Smooth muscle cell (in vitro differentiated cells): ENCODE results near the gene GPR161. TPM values are rescaled to one million over a fixed set of nuclear protein-coding genes. Genes with fewer than 3 reads are reported as not detected.
"Not testable (repeated sequence)": the region's sequence is repeated elsewhere in the genome, so short reads cannot be mapped to it uniquely, and the experiment has no call there.

ENCODE experiments used
- DNase-seq: peaks from one replicate; lab custom pipeline; 2025; ENCODE audit not compliant: unreplicated experiment; lab: John Stamatoyannopoulos, UW
- H2AFZ ChIP-seq: fragments of 200-600 bp; sonication (generic); 2 replicates; pipeline ENCODE4 v1.6.0; 2016; ENCODE audit warnings: antibody characterized with exemption, low read depth, mild to moderate bottlenecking
- H3F3A ChIP-seq: fragments of 200-600 bp; sonication (generic); 2 replicates; pipeline ENCODE4 v1.6.0; 2017; ENCODE audit warnings: antibody characterized with exemption, low read depth
- H3K27ac ChIP-seq: fragments of 200-600 bp; sonication (generic); 2 replicates; pipeline ENCODE4 v1.5.1; 2016; ENCODE audit warnings: low read depth, mild to moderate bottlenecking
- H3K27me3 ChIP-seq: fragments of 200-600 bp; sonication (generic); 2 replicates; pipeline ENCODE4 v1.6.1; 2016; ENCODE audit warnings: low read depth, mild to moderate bottlenecking
- H3K36me3 ChIP-seq: fragments of 200-600 bp; sonication (generic); 2 replicates; pipeline ENCODE4 v1.5.1; 2016; ENCODE audit warnings: low read depth
- H3K4me1 ChIP-seq: fragments of 200-600 bp; sonication (generic); 2 replicates; pipeline ENCODE4 v1.5.1; 2016; ENCODE audit warnings: low read depth
- H3K4me2 ChIP-seq: fragments of 200-600 bp; sonication (generic); 2 replicates; pipeline ENCODE4 v1.6.0; 2016; ENCODE audit warnings: mild to moderate bottlenecking
- H3K4me3 ChIP-seq: fragments of 200-600 bp; sonication (generic); 2 replicates; pipeline ENCODE4 v1.5.1; 2016; ENCODE audit warnings: mild to moderate bottlenecking
- H3K79me2 ChIP-seq: fragments of 200-600 bp; sonication (generic); 2 replicates; pipeline ENCODE4 v1.6.0; 2016; ENCODE audit warnings: low read depth, mild to moderate bottlenecking
- H3K9ac ChIP-seq: fragments of 200-600 bp; sonication (generic); 2 replicates; pipeline ENCODE4 v1.6.0; 2016; ENCODE audit warnings: low read depth
- H3K9me3 ChIP-seq: fragments of 200-600 bp; sonication (generic); replicated peaks from 2 replicates; pipeline ENCODE4 v1.5.1; 2016; ENCODE audit warnings: low read depth
- H4K20me1 ChIP-seq: fragments of 200-600 bp; sonication (generic); 2 replicates; pipeline ENCODE4 v1.6.0; 2016; ENCODE audit warnings: low read depth
- WGBS: methylation state at CpG from one replicate; pipeline ENCODE4 v1.1.7; 2016; ENCODE audit warnings: low lambda C conversion rate; 5-methylcytosine and 5-hydroxymethylcytosine counted together
- polyA plus RNA-seq: library from polyadenylated mRNA; unstranded; fragments of >200 nt; fragmentation: Nextera tagmentation; extraction: Ambion mirVana; gene quantifications from 2 replicates; pipeline ENCODE4 v1.2.1, GENCODE V29; 2016
- total RNA-seq: library from RNA; depleted of rRNA; stranded (reverse); fragments of >200 nt; gene quantifications from 2 replicates; pipeline ENCODE4 v1.2.3, GENCODE V29; 2014
- TF ChIP-seq, protein P1 (sequence below): fragments of 200-600 bp; sonication (generic); IDR thresholded peaks from 2 replicates; pipeline ENCODE4 v1.5.1; 2017; ENCODE audit warnings: borderline replicate concordance, mild to moderate bottlenecking, antibody characterized with exemption; ENCODE audit not compliant: insufficient read depth, poor library complexity, severe bottlenecking

The GPR161 gene
- total and polyA plus RNA-seq, 2 experiments from 2014 or later = 9.7 to 25.4 TPM

- no peak overlapping the region for H3K27ac ChIP-seq
- H4K20me1 ChIP-seq = no peaks in the 10 kb centered on the region
- no peak overlapping the region for H3K9ac ChIP-seq
- H3K4me2 ChIP-seq = no peak overlapping the region
- no peaks in the 10 kb centered on the region for H3K27me3 ChIP-seq
- no peak overlapping the region for H3K4me3 ChIP-seq
- TF ChIP-seq, protein P1, sequence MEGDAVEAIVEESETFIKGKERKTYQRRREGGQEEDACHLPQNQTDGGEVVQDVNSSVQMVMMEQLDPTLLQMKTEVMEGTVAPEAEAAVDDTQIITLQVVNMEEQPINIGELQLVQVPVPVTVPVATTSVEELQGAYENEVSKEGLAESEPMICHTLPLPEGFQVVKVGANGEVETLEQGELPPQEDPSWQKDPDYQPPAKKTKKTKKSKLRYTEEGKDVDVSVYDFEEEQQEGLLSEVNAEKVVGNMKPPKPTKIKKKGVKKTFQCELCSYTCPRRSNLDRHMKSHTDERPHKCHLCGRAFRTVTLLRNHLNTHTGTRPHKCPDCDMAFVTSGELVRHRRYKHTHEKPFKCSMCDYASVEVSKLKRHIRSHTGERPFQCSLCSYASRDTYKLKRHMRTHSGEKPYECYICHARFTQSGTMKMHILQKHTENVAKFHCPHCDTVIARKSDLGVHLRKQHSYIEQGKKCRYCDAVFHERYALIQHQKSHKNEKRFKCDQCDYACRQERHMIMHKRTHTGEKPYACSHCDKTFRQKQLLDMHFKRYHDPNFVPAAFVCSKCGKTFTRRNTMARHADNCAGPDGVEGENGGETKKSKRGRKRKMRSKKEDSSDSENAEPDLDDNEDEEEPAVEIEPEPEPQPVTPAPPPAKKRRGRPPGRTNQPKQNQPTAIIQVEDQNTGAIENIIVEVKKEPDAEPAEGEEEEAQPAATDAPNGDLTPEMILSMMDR = no peak
- no peak overlapping the region for H2AFZ ChIP-seq
- H3F3A ChIP-seq = no peaks in the 10 kb centered on the region
- no peaks in the 10 kb centered on the region for H3K36me3 ChIP-seq
- no peaks in the 10 kb centered on the region for H3K4me1 ChIP-seq
- no peaks in the 10 kb centered on the region for H3K79me2 ChIP-seq
- no peak for DNase-seq
- H3K9me3 ChIP-seq = no peaks in the 10 kb centered on the region
Observed at GRCh38 chr1:168157638-168158037, 20.9 kb upstream of the GPR161 start.

GRCh38 chr1:168155910-168156309 lies 19.2 kb upstream of the GPR161 start:
- Histone ChIP-seq H3K9ac (no peak overlapping the region), H3F3A (no peaks in the 10 kb centered on the region), H3K36me3 (no peaks in the 10 kb centered on the region), H3K27me3 (no peaks in the 10 kb centered on the region), H3K4me1 (no peaks in the 10 kb centered on the region), H2AFZ (no peak overlapping the region), H3K4me3 (no peak overlapping the region), H3K79me2 (no peaks in the 10 kb centered on the region), H3K27ac (no peak overlapping the region), H3K4me2 (no peak overlapping the region), H3K9me3 (no peaks in the 10 kb centered on the region), H4K20me1 (no peaks in the 10 kb centered on the region)
- 61% methylated on average over 4 of the region's 4 CpGs for WGBS
- TF ChIP-seq, protein P1 = no peak
- no peak for DNase-seq

GRCh38 chr1:168154707-168155106 lies 18.0 kb upstream of the GPR161 start:
- 89% methylated on average over 4 of the region's 4 CpGs for WGBS
- not testable (repeated sequence) for H3K9ac ChIP-seq, H3K27me3 ChIP-seq, H3K36me3 ChIP-seq, H4K20me1 ChIP-seq, H3F3A ChIP-seq, H3K4me3 ChIP-seq, DNase-seq, H2AFZ ChIP-seq, H3K79me2 ChIP-seq, H3K9me3 ChIP-seq, H3K4me1 ChIP-seq, H3K4me2 ChIP-seq, H3K27ac ChIP-seq

DNA sequence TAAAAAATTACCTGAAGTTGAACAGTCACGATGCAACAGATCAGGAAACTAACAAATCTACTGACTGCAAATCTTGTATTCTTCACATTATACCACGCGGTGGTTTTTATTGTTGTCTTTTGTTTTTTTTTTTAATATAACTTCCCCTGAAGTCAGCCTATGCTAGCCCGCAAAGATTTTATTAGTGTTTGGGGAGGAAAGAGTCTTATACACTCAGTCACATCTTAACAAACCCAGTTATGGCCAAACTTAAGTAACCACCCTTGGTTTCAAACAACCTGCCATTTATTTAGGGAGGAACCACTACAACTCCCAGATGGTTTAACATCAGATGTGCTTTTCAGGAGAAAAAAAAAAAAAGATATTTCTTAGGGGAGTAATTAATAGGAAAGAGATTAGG lies 15.2 kb upstream of the GPR161 start:
- no peaks in the 10 kb centered on the region for H4K20me1 ChIP-seq
- H3K4me3 ChIP-seq = no peak overlapping the region
- no peak overlapping the region for H3K27ac ChIP-seq
- no peaks in the 10 kb centered on the region for H3K4me1 ChIP-seq
- TF ChIP-seq, protein P1 = no peak
- H3K4me2 ChIP-seq = no peak overlapping the region
- no peaks in the 10 kb centered on the region for H3K9me3 ChIP-seq
- no peaks in the 10 kb centered on the region for H3K36me3 ChIP-seq
- H2AFZ ChIP-seq = no peak overlapping the region
- H3K9ac ChIP-seq = no peak overlapping the region
- H3K79me2 ChIP-seq = no peaks in the 10 kb centered on the region
- DNase-seq = no peak
- H3F3A ChIP-seq = no peaks in the 10 kb centered on the region
- 83% methylated on average over 4 of the region's 4 CpGs for WGBS
- H3K27me3 ChIP-seq = no peaks in the 10 kb centered on the region
